GM19324 (cell line): ENCODE measurements around the gene CELA2B.
"Not testable (repeated sequence)": the region's sequence is repeated elsewhere in the genome, so short reads cannot be mapped to it uniquely, and the experiment has no call there.

Experiments
- ATAC-seq: cut with Tn5 transposase; IDR thresholded peaks from one replicate; pipeline ENCODE4 v1.9.1; 2021; ENCODE audit warnings: mild to moderate bottlenecking, moderate library complexity; ENCODE audit not compliant: unreplicated experiment, low FRiP score

CELA2B gene

DNA sequence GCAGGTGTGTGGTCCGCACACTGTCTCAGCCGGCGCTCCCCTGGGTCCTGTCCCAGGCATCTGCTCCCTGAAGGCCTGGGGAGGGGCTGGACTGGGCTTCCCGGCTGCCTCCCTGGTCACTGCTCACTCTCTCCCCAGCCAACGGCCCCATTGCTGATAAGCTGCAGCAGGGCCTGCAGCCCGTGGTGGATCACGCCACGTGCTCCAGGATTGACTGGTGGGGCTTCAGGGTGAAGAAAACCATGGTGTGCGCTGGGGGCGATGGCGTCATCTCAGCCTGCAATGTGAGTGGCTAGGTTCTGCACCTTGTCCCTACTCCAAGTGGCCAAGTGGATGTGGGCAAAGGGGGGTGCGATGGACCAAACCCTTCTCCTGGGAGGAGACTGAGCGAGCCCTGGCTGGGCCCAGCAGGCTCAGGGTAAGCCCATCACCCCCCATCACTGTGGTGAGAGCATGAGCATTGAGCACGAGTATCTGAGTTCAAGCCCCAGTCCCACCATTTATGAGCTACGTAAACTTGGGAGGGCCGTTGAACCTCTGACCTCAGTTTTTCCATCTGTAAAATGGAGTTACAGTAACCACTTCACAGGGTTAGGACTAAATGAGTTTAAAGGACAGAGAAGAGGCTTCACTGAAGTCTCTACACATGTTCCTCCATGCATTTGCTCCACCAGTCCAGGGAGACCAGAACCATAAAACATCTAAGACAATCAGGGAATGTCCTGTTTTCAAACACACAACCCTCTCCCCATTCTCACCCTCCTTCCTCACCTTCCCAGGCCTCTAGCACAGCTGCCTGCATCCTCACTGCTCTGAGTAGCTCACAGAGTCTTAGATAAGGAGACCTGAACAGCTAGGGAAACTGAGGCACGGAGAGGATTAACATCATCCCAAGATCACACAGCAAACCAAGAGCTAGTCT lies 31.2 kb upstream of the CELA2B start:
- no peak for ATAC-seq

- no peak for ATAC-seq
Observed at GRCh38 chr1:15445390-15446122, 30.3 kb upstream of the CELA2B start.

GRCh38 chr1:15446212-15446611 lies 29.7 kb upstream of the CELA2B start:
- ATAC-seq: no peak

GRCh38 chr1:15448877-15449462 lies 26.9 kb upstream of the CELA2B start:
- no peak for ATAC-seq

DNA sequence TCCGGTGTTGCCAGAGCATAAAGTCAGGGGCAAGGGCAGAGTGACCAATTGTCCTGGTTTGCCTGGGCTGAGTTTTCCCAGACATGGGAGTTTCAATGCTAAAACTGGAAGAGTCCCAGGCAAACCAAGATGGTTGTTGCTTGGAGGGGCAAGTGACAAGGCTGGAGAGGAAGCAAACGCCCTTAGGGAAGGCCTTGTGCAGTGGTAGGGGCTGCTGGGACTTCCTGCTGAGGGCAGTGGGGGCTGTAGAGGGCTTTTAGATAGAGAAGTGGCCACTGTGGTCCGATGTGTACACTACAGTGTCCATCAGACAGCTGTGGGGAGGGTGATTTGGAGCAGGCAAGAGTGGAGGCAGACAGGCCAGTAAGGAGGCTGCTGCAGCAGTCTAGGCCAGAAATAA lies 26.3 kb upstream of the CELA2B start:
- no peak for ATAC-seq

- ATAC-seq: no peak
Observed at GRCh38 chr1:15451014-15451722, 24.7 kb upstream of the CELA2B start.

GRCh38 chr1:15452216-15452615 lies 23.7 kb upstream of the CELA2B start:
- no peak for ATAC-seq

DNA sequence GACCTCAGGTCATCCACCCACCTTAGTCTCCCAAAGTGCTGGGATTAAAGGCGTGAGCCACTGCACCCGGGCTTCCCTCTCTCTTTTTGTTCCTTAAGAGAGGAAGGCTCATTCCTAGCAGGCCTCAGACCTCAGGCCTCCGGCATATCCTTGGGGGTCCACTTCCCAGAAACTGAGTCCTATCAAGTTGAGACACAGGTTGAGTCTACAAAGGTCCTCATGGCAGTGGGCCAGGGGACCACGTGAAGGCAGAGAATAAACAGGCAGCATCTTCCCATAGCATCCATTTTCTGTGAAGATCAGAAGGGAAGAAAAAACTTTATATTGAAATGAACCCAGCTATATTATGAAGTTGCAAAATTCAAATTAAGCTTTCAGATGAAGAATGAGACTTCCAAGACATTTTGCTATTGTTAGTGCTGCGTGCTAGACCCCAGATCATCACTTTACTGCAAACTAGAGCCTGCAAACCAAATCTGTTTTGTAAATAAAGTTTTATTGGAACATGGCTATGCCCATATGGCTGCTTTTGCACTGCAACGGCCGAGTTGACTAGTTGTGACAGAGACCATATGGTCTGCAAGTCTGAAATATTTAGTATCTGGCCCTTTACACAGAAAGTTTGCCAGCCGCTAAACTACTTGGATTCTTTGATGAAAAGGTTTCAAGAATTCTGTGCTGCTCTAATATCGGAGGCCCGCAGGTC lies 22.9 kb upstream of the CELA2B start:
- no peak for ATAC-seq

DNA sequence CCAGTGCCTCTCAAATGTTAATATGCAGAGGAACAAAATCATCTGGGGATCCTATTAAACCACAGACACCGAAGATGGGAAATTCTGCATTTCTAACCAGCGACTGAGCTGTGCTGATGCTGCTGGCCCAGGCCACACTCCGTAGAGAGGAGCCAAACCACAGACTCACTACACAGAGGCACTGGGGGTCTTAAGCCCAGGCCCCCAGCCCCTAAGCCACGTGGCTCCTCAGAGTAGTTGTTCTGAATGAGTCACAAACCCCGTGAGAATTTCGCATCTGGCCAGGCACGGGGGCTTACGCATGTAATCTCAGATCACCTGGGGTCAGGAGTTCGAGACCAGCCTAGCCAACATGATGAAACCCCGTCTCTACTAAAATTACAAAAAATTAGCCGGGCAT lies 22.2 kb upstream of the CELA2B start:
- ATAC-seq: no peak

GRCh38 chr1:15454256-15454655 lies 21.6 kb upstream of the CELA2B start:
- ATAC-seq: no peak

GRCh38 chr1:15455522-15455921 lies 20.4 kb upstream of the CELA2B start:
- ATAC-seq: no peak

GRCh38 chr1:15456313-15456954 lies 19.5 kb upstream of the CELA2B start, which contains the start of gene CELA2A:
Gene CELA2A, plus strand, starts transcription at chr1:15456732. Its CDS starts 22 bp downstream, at chr1:15456754.
- ATAC-seq: no peak

- no peak for ATAC-seq
Observed at GRCh38 chr1:15457585-15457984, 18.3 kb upstream of the CELA2B start.

- not testable (repeated sequence) for ATAC-seq
Observed at GRCh38 chr1:15458388-15458787, 17.5 kb upstream of the CELA2B start.

DNA sequence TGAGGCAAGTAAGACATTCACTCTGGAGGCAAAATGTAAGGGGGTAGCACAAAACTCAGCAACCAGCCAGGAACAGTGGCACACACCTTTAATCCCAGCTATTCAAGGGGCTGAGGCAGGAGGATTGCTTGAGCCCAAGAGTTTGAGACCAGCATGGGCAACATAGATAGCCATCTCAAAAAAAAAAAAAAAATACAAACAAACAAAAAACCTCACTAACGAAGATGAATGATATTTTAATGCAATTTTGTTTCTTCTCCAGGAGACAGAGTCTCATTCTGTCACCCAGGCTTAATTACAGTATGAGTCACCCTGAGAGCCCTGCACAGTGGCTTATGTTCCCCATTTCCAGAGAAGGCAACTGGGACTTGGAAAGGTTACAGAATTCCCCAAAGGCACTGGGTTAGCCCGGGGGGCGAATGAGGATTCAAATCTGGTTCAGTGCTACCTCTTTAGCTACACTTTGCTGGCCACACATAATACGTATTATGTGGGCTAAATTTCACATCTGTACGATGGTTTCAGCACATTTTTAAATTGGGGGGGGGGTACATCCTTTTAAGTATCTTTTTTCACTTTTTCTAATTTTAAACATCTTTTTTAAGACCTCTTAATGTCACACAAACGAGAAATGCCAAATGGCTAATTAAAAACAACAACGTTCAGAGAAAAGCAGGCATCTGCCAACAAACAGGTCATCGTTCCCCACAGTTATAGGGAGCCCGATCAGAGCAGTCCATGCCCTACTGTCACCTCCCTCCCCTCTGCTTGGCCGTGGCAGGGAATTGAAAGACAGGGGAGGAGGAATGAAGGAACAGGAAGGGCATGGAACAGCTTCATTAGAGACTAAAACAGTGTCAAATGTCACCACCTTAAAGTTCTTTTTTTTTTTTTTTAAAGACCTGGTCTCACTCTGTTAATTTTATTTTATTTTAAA lies 15.9 kb upstream of the CELA2B start:
- no peak for ATAC-seq

GRCh38 chr1:15460708-15461095 lies 15.2 kb upstream of the CELA2B start:
- ATAC-seq: no peak

- ATAC-seq: not testable (repeated sequence)
Observed at GRCh38 chr1:15463064-15463800, 12.7 kb upstream of the CELA2B start.

DNA sequence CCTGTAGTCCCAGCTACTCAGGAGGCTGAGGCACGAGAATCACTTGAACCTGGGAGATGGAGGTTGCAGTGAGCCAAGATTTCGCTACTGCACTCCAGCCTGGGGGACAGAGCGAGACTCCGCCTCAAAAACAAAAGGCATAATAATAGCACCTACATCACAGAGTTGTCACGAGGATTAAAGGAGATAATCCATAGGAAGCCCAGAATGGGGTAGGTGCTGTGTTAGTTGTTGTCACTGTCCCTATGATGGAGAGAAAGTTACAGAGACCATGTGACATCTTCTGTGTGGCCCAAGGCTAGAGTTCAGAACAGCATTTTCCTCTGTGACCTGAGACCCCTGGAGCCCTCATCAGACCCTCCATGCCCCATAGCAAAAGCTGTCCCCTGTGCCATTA lies 12.0 kb upstream of the CELA2B start:
- ATAC-seq: not testable (repeated sequence)
